Stimulated activated CD8-positive, alpha-beta memory T cell treated with anti-CD3 and anti-CD28 coated beads, Interleukin-7, amount 100 ng/mL, for 24 hours (primary cell): ENCODE measurements around the gene CATSPERD.
A peak's percentile ranks its signal among the peaks of the same experiment; 100 is the strongest.

Experiments
- DNase-seq: peaks from one replicate; pipeline ENCODE4 v3.0.0-alpha.2; 2020; ENCODE audit warnings: low read depth

The CATSPERD gene, protein sequence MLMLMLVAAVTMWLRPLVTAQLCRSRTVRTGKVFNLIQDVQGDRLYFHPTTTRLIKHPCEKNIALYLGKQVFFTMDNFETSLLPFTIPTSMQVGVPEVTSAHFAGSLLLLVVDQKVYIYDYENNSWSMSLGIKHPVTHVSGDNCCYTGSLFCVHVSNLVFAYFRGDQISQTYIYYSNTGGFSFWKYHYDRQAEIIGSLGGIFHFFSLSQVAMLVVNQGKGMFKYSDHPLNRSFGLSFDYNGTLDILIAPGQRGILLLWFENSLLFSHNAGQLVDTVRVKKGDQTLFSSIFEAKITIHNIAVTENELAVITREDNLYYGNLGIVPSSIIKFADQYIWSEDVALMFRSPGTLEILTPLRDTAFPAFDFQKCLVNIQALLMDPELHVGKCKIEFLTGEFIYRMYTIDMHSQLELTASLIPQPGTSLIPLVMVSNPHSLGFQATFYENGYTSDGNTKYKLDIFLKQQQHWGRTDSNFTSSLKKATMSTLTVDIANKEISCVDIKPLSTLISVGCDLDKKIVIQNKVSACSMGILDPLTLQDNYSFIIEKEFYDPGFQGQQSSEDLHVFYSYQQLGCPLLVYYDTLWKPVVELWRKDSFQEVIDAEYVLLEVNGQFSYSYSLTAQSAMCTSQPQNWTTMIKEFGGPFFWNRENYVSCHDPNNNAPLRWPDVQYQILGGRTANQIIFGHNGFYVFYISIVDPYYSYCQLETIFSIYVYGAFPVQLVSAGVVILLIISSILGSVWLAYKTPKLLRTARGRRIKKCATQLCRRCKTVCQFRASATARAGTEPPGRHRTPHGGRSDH

GRCh38 chr19:5719961-5720790, at the start of gene CATSPERD, which contains the start of gene LONP1:
Gene CATSPERD (plus strand): TSS chr19:5720637. CDS start chr19:5720738, 101 bp downstream.
Gene LONP1 (minus strand): TSS chr19:5720146. CDS start chr19:5720132, 14 bp downstream.
- peak; percentile 95 for DNase-seq

DNA sequence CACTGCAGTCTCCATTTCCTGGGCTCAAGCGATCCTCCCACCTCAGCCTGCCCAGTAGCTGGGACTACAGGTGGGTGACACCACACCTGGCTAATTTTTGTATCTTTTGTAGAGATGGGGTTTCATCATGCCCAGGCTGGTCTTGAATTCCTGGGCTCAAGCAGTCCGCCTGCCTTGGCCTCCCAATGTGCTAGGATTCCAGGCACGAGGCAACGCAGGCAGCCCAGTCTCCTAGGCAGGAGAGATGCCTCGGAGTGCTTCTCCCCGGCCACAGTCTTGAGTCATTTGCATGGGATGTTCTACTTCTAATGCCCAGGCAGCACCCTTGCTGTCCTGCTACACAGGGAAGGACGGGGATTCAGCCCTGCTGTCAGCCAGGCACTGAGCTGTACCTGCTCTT, 48.8 kb upstream of the CATSPERD start:
- no peak for DNase-seq

DNA sequence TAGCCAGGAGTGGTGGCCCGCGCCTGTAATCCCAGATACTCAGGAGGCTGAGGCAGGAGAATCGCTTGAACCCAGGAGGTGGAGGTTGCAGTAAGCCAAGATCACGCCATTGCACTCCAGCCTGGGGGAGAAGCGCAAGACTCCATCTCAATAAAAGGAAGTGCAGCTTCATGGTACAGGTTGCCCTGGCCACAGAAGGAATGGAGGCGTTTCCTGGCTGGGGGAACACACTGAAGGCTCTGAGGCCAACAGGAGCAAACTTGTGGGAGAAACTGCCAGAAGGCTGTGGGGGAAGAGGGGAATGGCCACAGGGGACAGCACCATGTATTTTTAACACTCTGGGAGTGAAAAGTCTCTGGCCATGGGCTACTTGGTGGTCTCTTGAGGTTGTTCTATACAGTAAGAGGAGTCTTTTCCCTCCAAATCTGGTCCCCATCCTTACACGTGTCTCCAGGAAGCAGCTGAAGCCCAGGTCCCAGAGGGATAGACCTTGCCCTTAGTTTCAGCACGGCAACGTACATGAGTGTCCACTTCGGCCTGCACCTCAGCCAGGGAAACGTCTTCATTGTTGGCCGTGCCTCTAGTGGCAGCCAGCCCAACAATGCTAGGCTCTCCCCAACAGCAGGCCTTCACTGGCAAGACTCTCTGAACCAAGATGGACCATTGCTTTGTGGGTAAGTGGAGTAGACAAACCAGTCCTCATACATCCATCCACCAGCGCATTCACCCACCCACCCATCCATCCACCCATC, 47.6 kb upstream of the CATSPERD start:
- DNase-seq, result no peak

DNA sequence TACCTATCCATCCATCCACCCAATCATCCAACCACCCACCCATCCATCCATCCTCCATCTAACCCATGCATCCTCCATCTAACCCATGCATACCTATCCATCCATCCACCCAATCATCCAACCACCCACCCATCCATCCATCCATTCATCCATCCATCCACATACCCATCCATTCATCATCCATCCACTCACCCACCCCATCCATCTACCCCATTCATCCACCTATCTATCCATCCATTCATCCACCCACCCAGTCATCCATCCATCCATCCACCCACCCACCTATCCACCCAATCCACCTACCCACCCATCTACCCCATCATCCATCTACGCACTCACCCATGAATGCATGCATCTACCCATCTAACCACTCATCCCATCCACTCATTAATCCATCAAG, 46.7 kb upstream of the CATSPERD start:
- DNase-seq, result no peak

DNA sequence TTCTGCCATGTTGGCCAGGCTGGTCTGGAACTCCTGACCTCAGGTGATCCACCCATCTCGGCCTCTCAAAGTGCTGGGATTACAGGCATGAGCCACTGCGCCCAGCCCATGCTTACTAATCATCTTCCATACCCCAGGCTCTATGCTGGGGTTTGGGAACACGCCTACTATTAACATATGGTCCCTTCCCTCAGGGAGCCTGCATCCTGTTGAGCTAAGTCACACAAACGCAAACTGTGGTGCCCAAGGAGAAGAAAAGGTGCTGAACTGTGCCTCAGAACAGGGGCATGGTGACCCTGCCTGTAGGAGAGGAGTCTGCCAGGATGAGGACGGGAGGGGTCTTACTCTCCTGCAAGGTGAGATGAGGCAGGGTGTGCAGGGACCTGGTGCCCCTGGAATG, 45.7 kb upstream of the CATSPERD start:
- no peak for DNase-seq

DNA sequence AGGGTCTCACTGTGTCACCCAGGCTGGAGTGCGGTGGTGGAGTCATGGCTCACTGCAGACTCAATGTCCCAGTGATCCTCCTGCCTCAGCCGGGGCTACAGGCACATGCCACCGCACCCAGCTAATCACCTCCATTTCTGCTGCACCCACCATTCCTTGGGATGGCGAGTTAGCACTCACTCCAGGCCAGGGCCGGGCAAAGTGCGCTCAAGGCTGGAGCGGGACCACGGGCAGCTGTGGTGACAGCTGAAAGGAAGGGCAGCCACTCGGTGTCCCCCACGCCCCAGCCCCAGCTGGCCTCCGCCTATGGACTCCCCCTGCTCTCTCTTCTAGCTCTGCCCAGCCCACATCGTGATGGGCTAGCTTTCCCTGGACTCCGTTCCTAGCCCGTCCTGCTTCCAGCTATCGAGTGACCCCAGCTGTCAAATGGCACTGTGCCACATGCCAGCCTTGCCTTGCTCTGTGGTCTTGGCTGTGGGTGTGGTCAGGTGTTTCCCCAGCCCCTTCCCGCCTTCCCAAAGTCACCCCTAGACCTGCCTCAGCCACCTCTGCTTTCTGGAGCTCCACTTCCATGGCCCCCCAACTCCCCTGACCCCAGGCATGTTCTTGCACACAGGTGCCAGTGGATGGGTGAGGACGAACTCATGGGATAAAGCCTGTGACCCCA, 44.2 kb upstream of the CATSPERD start:
- DNase-seq, result no peak

- no peak for DNase-seq
Observed at GRCh38 chr19:5676772-5677105, 43.7 kb upstream of the CATSPERD start.

DNA sequence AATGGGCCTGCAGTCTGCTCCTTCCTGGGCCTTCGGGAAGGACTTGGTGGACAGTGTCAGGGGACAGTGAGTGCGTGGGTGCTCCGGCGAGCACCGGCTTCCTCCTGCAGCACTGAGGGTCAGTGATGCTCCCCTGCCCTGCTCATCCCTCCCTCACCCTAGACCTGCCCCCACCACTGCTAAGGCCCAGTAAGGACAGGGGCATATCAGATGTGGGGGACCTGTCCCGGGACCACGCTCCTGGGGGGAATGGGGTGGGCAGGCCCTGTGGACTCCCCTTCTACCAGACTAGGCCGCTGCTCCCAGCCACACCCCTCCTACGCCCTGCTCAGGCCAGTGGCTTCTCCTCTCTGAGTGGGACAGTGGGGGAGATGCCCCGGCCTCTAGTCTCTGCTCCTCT, 43.3 kb upstream of the CATSPERD start:
- DNase-seq, result no peak

- DNase-seq, result no peak
Observed at GRCh38 chr19:5677580-5677979, 42.9 kb upstream of the CATSPERD start.

DNA sequence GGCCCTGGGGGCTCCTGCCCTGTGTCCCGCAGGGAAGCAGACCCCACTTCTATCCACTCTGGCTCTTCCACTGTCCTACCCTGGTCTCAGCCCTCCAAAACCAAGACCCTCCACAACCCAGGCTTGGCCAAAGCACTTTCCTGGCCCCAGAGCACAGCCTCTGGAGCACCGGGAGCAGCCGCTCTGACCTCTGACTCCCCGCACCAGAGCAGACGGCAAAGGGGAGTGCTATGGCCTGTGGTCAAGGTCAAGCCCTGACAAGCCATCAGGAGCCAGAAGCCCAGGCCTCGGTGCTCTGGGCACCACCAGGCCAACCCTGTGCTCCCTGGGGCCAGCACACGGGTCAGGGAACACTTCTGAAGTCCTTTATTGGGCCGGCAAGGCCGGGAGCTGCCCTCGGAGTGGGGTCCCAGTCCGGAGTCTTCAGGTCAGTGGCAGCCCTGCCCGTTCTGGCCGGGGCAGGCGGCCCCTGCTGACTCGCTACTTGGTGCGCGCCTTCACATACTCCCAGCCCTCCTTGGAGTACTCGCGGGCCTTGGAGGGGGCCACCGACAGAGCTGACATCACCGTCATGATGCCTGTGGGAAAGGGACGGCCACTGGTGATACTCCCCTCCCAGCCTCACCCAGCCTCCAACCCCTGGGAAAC, 42.2 kb upstream of the CATSPERD start:
- DNase-seq, result no peak

DNA sequence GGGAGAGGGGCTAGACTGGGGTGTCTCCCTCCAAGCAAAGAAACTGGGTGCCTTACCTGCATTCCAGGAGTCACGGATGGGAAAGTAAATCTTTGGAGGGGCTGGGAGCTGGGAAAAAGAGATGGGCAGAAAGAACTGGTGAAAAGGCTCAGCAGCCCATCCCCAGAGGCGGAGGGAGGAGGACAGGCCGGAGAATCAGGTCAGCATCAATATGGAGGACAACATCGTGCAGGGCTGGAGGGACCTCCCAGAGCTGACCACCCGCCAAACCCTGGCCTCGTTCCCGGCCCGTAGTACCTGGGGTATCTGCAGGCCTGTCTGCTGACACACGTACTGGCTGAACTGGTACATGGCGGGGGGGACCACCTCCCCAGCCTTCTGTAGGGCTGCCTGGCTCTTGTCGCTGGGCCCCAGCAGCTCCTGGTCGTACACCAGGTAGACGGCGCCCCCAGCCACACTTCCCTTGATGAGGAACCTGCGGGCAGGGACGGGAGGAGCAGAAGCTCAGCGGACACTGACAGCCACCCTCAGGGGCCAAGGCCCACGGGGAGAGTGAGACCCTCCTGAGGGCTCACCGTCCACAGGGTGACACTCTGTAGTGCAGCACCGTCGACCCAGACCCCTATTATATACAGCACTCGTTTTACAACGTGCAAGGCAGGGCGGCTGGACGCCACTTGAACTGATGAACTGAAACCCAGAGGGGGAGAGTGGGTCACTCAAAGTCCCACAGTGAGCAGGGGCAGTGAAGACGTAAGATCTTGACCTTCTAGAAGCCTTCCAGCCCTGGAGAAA, 41.0 kb upstream of the CATSPERD start:
- DNase-seq, result no peak

DNA sequence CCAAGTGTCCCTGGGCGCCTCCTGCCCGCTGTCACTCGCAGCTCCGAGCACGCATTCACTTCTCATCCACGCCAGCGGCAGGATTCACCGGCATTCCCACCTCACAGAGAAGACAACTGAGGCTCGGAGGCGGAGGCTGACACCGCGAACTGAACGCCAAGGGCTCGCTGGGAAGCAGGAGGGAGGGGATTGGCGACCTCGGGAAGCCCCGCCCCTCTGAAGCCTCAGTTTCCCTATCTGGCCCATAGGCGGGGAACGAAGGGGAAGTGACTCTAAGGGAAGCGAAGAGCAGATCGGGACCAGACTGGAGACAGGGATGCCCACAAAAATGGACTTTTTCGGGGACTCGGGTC, 40.4 kb upstream of the CATSPERD start:
- no peak for DNase-seq

- DNase-seq, result peak; percentile 95
Observed at GRCh38 chr19:5680437-5681368, 39.7 kb upstream of the CATSPERD start, which contains the start of the genes HSD11B1L and MICOS13. Gene HSD11B1L (plus strand): TSS chr19:5681027. CDS start chr19:5684833, 3,806 bp downstream. Gene MICOS13 (minus strand): TSS chr19:5680516. CDS start chr19:5680486, 30 bp downstream.

- DNase-seq, result no peak
Observed at GRCh38 chr19:5681391-5682106, 38.9 kb upstream of the CATSPERD start.

- DNase-seq, result no peak
Observed at GRCh38 chr19:5682107-5682482, 38.3 kb upstream of the CATSPERD start.

GRCh38 chr19:5683177-5683886, 37.1 kb upstream of the CATSPERD start:
- DNase-seq, result no peak
